ENCODE measurements around the gene ZNF668. TPM values are rescaled to one million over a fixed set of nuclear protein-coding genes. Genes with fewer than 3 reads are reported as not detected.

ZNF668 gene
- total and polyA plus RNA-seq, 2 of the 13 experiments (the other 11 are each of a cell fraction or from before 2014, with no cell fraction given) = 3.8 to 9.8 TPM

DNA sequence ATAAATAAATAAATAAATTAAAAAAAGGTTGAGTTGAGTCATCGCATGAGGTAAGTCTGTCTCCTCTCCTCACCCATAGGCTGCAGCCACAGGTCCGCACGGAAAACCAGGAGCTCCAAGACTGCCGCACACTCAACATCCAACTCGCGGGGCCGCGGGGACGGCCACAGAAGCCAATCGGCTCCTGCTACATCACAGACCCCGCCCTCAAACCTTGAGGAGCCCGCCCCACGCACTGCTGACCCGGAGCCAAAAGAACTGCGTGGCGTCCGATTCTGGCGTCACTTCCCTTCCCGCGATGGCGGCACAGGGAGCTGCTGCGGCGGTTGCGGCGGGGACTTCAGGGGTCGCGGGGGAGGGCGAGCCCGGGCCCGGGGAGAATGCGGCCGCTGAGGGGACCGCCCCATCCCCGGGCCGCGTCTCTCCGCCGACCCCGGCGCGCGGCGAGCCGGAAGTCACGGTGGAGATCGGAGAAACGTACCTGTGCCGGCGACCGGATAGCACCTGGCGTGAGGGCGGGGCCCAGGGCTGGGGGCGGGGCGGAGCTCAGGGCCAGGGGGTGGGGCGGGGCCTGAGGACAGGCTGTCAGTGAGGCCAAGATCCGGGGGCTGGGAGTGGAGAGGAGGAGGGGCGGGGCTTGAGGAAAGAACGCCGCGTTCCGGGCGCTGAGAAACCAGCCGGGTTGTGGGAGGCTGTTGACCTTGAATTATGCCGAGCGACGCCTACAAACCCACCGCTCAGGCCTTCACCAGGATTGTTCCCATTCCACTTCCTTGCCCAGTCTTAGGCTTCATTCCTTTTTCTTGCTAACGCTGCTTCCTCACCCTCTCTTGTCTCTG, 43.6 kb upstream of the ZNF668 start, which contains the start of gene KAT8 (continued):
- TF ChIP-seq ZNF143 (CRISPR knock-in tag; IDR thresholded peaks at IDR 0.05) = peak; percentile 78
- TF ChIP-seq PAF1 (CRISPR knock-in tag; IDR thresholded peaks at IDR 0.05) = no peak
- TF ChIP-seq TOPORS (CRISPR knock-in tag; IDR thresholded peaks at IDR 0.05) = peak; percentile 92
- no peak for TF ChIP-seq CEBPB (IDR thresholded peaks at IDR 0.05; ENCODE audit: borderline replicate concordance, low read depth, low read length)
- peak; percentile 97 for TF ChIP-seq YY1 (IDR thresholded peaks at IDR 0.05; ENCODE audit: insufficient read depth, insufficient replicate concordance, low read depth, low read length)
- peak; percentile 81 for TF ChIP-seq NFKB2 (CRISPR knock-in tag; IDR thresholded peaks at IDR 0.05; ENCODE audit: borderline replicate concordance)
- peak; percentile 60; the same call in 1 of the 2 replicates for TF ChIP-seq MTA1 (CRISPR knock-in tag; IDR thresholded peaks at IDR 0.05; ENCODE audit: borderline replicate concordance)
- TF ChIP-seq TAF1 (CRISPR knock-in tag; IDR thresholded peaks at IDR 0.05) = peak; percentile 91
- TF ChIP-seq NFIC (IDR thresholded peaks at IDR 0.05; ENCODE audit: low read length) = no peak
- peak; percentile 55; the same call in 1 of the 2 replicates for TF ChIP-seq ZSCAN31 (CRISPR knock-in tag; IDR thresholded peaks at IDR 0.05; ENCODE audit: low read depth)
- peak; percentile 87; the same call in 1 of the 2 replicates for TF ChIP-seq KAT7 (CRISPR knock-in tag; IDR thresholded peaks at IDR 0.05; ENCODE audit: borderline replicate concordance)
- 0 out of 2 replicates have a peak, but pooled peaks have one; percentile 28 for TF ChIP-seq ZNF775 (CRISPR knock-in tag; IDR thresholded peaks at IDR 0.05; ENCODE audit: borderline replicate concordance)
- TF ChIP-seq ZSCAN9 (CRISPR knock-in tag; IDR thresholded peaks at IDR 0.05; ENCODE audit: borderline replicate concordance) = 0 out of 2 replicates have a peak, but pooled peaks have one; percentile 73
- TF ChIP-seq, protein P1, sequence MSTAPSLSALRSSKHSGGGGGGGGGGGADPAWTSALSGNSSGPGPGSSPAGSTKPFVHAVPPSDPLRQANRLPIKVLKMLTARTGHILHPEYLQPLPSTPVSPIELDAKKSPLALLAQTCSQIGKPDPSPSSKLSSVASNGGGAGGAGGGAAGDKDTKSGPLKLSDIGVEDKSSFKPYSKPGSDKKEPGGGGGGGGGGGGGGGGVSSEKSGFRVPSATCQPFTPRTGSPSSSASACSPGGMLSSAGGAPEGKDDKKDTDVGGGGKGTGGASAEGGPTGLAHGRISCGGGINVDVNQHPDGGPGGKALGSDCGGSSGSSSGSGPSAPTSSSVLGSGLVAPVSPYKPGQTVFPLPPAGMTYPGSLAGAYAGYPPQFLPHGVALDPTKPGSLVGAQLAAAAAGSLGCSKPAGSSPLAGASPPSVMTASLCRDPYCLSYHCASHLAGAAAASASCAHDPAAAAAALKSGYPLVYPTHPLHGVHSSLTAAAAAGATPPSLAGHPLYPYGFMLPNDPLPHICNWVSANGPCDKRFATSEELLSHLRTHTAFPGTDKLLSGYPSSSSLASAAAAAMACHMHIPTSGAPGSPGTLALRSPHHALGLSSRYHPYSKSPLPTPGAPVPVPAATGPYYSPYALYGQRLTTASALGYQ (CRISPR knock-in tag; IDR thresholded peaks at IDR 0.05) = peak; percentile 72; the same call in 1 of the 2 replicates
- TF ChIP-seq MZF1 (CRISPR knock-in tag; IDR thresholded peaks at IDR 0.05; ENCODE audit: borderline replicate concordance) = no peak
- TF ChIP-seq AGO1 (IDR thresholded peaks at IDR 0.05; ENCODE audit: low read depth, low read length, poor library complexity, severe bottlenecking) = peak; percentile 91
- peak; percentile 56 for TF ChIP-seq FOXA3 (CRISPR knock-in tag; IDR thresholded peaks at IDR 0.05)
- no peak for TF ChIP-seq NFIB (CRISPR knock-in tag; IDR thresholded peaks at IDR 0.05; ENCODE audit: borderline replicate concordance)
- no peak for TF ChIP-seq BHLHE40 (IDR thresholded peaks at IDR 0.05; ENCODE audit: low read length)
- TF ChIP-seq, protein P2, sequence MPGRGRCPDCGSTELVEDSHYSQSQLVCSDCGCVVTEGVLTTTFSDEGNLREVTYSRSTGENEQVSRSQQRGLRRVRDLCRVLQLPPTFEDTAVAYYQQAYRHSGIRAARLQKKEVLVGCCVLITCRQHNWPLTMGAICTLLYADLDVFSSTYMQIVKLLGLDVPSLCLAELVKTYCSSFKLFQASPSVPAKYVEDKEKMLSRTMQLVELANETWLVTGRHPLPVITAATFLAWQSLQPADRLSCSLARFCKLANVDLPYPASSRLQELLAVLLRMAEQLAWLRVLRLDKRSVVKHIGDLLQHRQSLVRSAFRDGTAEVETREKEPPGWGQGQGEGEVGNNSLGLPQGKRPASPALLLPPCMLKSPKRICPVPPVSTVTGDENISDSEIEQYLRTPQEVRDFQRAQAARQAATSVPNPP (CRISPR knock-in tag; IDR thresholded peaks at IDR 0.05) = peak; percentile 60; the same call in 1 of the 2 replicates
- TF ChIP-seq, protein P3, sequence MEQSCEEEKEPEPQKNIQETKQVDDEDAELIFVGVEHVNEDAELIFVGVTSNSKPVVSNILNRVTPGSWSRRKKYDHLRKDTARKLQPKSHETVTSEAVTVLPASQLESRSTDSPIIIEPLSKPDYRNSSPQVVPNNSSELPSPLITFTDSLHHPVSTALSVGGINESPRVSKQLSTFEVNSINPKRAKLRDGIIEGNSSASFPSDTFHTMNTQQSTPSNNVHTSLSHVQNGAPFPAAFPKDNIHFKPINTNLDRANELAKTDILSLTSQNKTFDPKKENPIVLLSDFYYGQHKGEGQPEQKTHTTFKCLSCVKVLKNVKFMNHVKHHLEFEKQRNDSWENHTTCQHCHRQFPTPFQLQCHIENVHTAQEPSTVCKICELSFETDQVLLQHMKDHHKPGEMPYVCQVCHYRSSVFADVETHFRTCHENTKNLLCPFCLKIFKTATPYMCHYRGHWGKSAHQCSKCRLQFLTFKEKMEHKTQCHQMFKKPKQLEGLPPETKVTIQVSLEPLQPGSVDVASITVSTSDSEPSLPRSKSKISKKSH (CRISPR knock-in tag; IDR thresholded peaks at IDR 0.05; ENCODE audit: borderline replicate concordance) = no peak
- no peak for TF ChIP-seq ZNF782 (CRISPR knock-in tag; IDR thresholded peaks at IDR 0.05; ENCODE audit: borderline replicate concordance)
- TF ChIP-seq ZEB1 (IDR thresholded peaks at IDR 0.05; ENCODE audit: insufficient replicate concordance, low read depth) = peak; percentile 96
- TF ChIP-seq KAT8 (CRISPR knock-in tag; IDR thresholded peaks at IDR 0.05) = peak; percentile 97
- TF ChIP-seq HMGA1 (CRISPR knock-in tag; conservative IDR thresholded peaks at IDR 0.05) = no peak
- TF ChIP-seq KDM5A (IDR thresholded peaks at IDR 0.05; ENCODE audit: borderline replicate concordance, low read length) = peak; percentile 96

Measured in HepG2 (cell line).